T-helper 17 cell (primary cell): ENCODE measurements around the gene MPDU1. TPM values are rescaled to one million over a fixed set of nuclear protein-coding genes. Genes with fewer than 3 reads are reported as not detected.

Experiments used
- ATAC-seq: fragments of 150-1000 bp; cut with Tn5 transposase; 2 replicates; pipeline ENCODE4 v1.10.0; 2021; ENCODE audit warnings: mild to moderate bottlenecking, moderate library complexity
- DNase-seq, 3 donors: peaks; one replicate each; pipeline versions ENCODE4 v3.0.0 to v3.0.0-alpha.2; 2020 to 2021
- H3K9me3 ChIP-seq: one replicate; pipeline ENCODE4 v1.7.0; 2013; ENCODE audit warnings: low read length, mild to moderate bottlenecking; ENCODE audit not compliant: control insufficient read depth, poor library complexity, severe bottlenecking
- H3K27ac Mint-ChIP-seq: one replicate; pipeline ENCODE4 v1.8.0; 2022; ENCODE audit warnings: mild to moderate bottlenecking, moderate library complexity, mixed read lengths
- H3K27me3 Mint-ChIP-seq: one replicate; pipeline ENCODE4 v1.8.0; 2022; ENCODE audit warnings: mixed read lengths
- H3K36me3 Mint-ChIP-seq: one replicate; pipeline ENCODE4 v1.8.0; 2022; ENCODE audit warnings: low read depth, mixed read lengths
- H3K4me1 Mint-ChIP-seq: one replicate; pipeline ENCODE4 v1.8.0; 2022; ENCODE audit warnings: mild to moderate bottlenecking, mixed read lengths
- H3K4me3 Mint-ChIP-seq: one replicate; pipeline ENCODE4 v1.8.0; 2022; ENCODE audit warnings: mild to moderate bottlenecking, moderate library complexity, mixed read lengths
- total RNA-seq, 4 donors: library from RNA in 2 of 4; stranded (reverse) in 2 of 4; gene quantifications; one replicate each; pipeline ENCODE4 v1.2.3 and lab custom pipeline; 2022 to 2026

MPDU1 gene
- total RNA-seq, 2 donors from 2014 or later = 28.9 to 32.7 TPM

- H3K9me3 ChIP-seq = no peaks in the 10 kb centered on the region
- no peak overlapping the region for H3K4me3 Mint-ChIP-seq
- no peaks in the 10 kb centered on the region for H3K27me3 Mint-ChIP-seq
- no peak overlapping the region for H3K27ac Mint-ChIP-seq
- ATAC-seq (no peak), DNase-seq (no peak)
- peaks cover 55% of the 10 kb centered on the region for H3K4me1 Mint-ChIP-seq
- peaks cover 2% of the 10 kb centered on the region for H3K36me3 Mint-ChIP-seq
These were observed 27.0 kb upstream of the MPDU1 start for GRCh38 chr17:7556627-7557026.

- H3K27ac Mint-ChIP-seq = no peak overlapping the region
- DNase-seq (no peak), ATAC-seq (no peak)
- peaks cover 52% of the 10 kb centered on the region for H3K4me1 Mint-ChIP-seq
- H3K27me3 Mint-ChIP-seq = no peaks in the 10 kb centered on the region
- H3K4me3 Mint-ChIP-seq = no peak overlapping the region
- peaks cover 2% of the 10 kb centered on the region for H3K36me3 Mint-ChIP-seq
- no peaks in the 10 kb centered on the region for H3K9me3 ChIP-seq
These were observed 26.4 kb upstream of the MPDU1 start for GRCh38 chr17:7557147-7557764.

GRCh38 chr17:7557775-7558543 lies 25.7 kb upstream of the MPDU1 start:
- Mint-ChIP-seq H3K27ac (peak overlapping the region; percentile 47), H3K4me3 (peak overlapping the region; percentile 53), H3K4me1 (peaks cover 52% of the 10 kb centered on the region), H3K36me3 (no peaks in the 10 kb centered on the region), H3K27me3 (no peaks in the 10 kb centered on the region)
- no peaks in the 10 kb centered on the region for H3K9me3 ChIP-seq
- no peak for ATAC-seq
- DNase-seq = no peak

GRCh38 chr17:7558544-7559319 lies 24.9 kb upstream of the MPDU1 start, which contains the start of gene TNFSF13:
TSS of gene TNFSF13 (plus strand) at chr17:7558750. CDS start at chr17:7559040, 290 bp downstream.
- H3K4me3 Mint-ChIP-seq = peak within 1 kb of the TSS; percentile 53
- no peaks in the 10 kb centered on the region for H3K27me3 Mint-ChIP-seq
- no peak for ATAC-seq
- H3K9me3 ChIP-seq = no peaks in the 10 kb centered on the region
- no peak for DNase-seq
- H3K27ac Mint-ChIP-seq = peak within 1 kb of the TSS; percentile 47
- no peaks in the 10 kb centered on the region for H3K36me3 Mint-ChIP-seq
- H3K4me1 Mint-ChIP-seq = peaks cover 45% of the 10 kb centered on the region

- H3K9me3 ChIP-seq = no peaks in the 10 kb centered on the region
- peaks cover 44% of the 10 kb centered on the region for H3K4me1 Mint-ChIP-seq
- ATAC-seq = no peak
- no peaks in the 10 kb centered on the region for H3K27me3 Mint-ChIP-seq
- peak overlapping the region; percentile 95 for H3K27ac Mint-ChIP-seq
- peak overlapping the region; percentile 19 for H3K4me3 Mint-ChIP-seq
- no peak for DNase-seq
- H3K36me3 Mint-ChIP-seq = no peaks in the 10 kb centered on the region
These were observed 24.1 kb upstream of the MPDU1 start for GRCh38 chr17:7559320-7560171.

GRCh38 chr17:7560172-7561027 lies 23.3 kb upstream of the MPDU1 start:
- peaks cover 38% of the 10 kb centered on the region for H3K4me1 Mint-ChIP-seq
- H3K9me3 ChIP-seq = no peaks in the 10 kb centered on the region

GRCh38 chr17:7561028-7561575 lies 22.6 kb upstream of the MPDU1 start:
- Mint-ChIP-seq H3K4me3 (peak overlapping the region; percentile 97), H3K27me3 (no peaks in the 10 kb centered on the region), H3K27ac (peak overlapping the region; percentile 95), H3K36me3 (no peaks in the 10 kb centered on the region), H3K4me1 (peaks cover 35% of the 10 kb centered on the region)
- ATAC-seq (peak; percentile 70), DNase-seq (peak; percentile 65 to 72 (median 67))
- no peaks in the 10 kb centered on the region for H3K9me3 ChIP-seq

More at GRCh38 chr17:7560172-7561027, 23.3 kb upstream of the MPDU1 start:
- DNase-seq = peak in 1 of 3 donors; percentile 48
- peak overlapping the region; percentile 97 for H3K4me3 Mint-ChIP-seq
- peak overlapping the region; percentile 95 for H3K27ac Mint-ChIP-seq
- H3K27me3 Mint-ChIP-seq = no peaks in the 10 kb centered on the region
- ATAC-seq = peak; percentile 36
- no peaks in the 10 kb centered on the region for H3K36me3 Mint-ChIP-seq

- DNase-seq (peak; percentile 86 to 95 (median 93)), ATAC-seq (peak; percentile 88)
- Mint-ChIP-seq H3K4me1 (peaks cover 32% of the 10 kb centered on the region), H3K27ac (peak within 1 kb of the TSS; percentile 95), H3K27me3 (no peaks in the 10 kb centered on the region), H3K36me3 (no peaks in the 10 kb centered on the region), H3K4me3 (peak within 1 kb of the TSS; percentile 97)
- no peaks in the 10 kb centered on the region for H3K9me3 ChIP-seq
These were observed 22.0 kb upstream of the MPDU1 start, which contains the start of gene SENP3 for GRCh38 chr17:7561589-7562207. TSS of gene SENP3 (plus strand) at chr17:7561919. CDS start at chr17:7563077, 1,158 bp downstream.

- Mint-ChIP-seq H3K36me3 (no peaks in the 10 kb centered on the region), H3K27ac (peak overlapping the region; percentile 95), H3K4me3 (peak overlapping the region; percentile 97), H3K4me1 (peaks cover 32% of the 10 kb centered on the region), H3K27me3 (no peaks in the 10 kb centered on the region)
- H3K9me3 ChIP-seq = no peaks in the 10 kb centered on the region
- DNase-seq = no peak
- no peak for ATAC-seq
These were observed 21.4 kb upstream of the MPDU1 start for GRCh38 chr17:7562208-7562605.

- Mint-ChIP-seq H3K4me1 (peaks cover 35% of the 10 kb centered on the region), H3K27me3 (no peaks in the 10 kb centered on the region), H3K4me3 (peak overlapping the region; percentile 97), H3K27ac (no peak overlapping the region), H3K36me3 (peaks cover 2% of the 10 kb centered on the region)
- DNase-seq (no peak), ATAC-seq (no peak)
- H3K9me3 ChIP-seq = no peaks in the 10 kb centered on the region
These were observed 20.4 kb upstream of the MPDU1 start for GRCh38 chr17:7563115-7563869.

- ATAC-seq (no peak), DNase-seq (no peak)
- Mint-ChIP-seq H3K27ac (no peak overlapping the region), H3K4me3 (no peak overlapping the region), H3K27me3 (no peaks in the 10 kb centered on the region), H3K36me3 (peaks cover 7% of the 10 kb centered on the region), H3K4me1 (peaks cover 26% of the 10 kb centered on the region)
- no peaks in the 10 kb centered on the region for H3K9me3 ChIP-seq
These were observed 14.1 kb upstream of the MPDU1 start for GRCh38 chr17:7569571-7569970.
